HG02973 (cell line): ENCODE measurements around the gene FXYD7.
"Not testable (repeated sequence)": the region's sequence is repeated elsewhere in the genome, so short reads cannot be mapped to it uniquely, and the experiment has no call there.

Source experiments
- ATAC-seq: cut with Tn5 transposase; IDR thresholded peaks from one replicate; pipeline ENCODE4 v1.9.1; 2021; ENCODE audit warnings: moderate library complexity; ENCODE audit not compliant: unreplicated experiment

The FXYD7 gene, protein sequence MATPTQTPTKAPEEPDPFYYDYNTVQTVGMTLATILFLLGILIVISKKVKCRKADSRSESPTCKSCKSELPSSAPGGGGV

DNA sequence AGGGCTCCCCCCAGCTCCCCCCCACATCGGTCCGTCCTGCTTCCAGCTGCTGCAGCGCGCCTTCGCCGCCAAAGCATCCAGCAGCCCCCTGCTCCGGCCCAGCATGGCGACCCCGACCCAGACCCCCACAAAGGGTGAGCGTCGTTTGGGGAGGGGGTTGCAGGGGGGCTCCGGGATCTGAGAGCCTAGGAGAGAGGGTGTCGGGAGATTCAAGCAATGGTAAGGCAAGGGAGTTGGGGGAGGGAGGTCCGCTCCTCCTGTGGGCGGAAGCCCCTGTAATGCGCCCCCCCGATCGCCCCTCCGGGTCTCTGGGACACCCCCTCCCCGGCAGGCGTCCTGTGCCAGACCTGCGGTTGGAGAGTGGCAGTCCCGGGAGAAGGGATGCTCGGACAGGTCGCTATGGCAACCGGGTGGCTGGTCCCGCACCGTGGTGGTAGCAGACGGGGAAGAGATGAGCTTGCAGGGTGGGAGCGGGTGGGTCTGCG, at the start of gene FXYD7:
Gene FXYD7, plus strand, starts transcription at position 25 of the 485 bp plus-strand sequence. Its CDS starts 79 bp downstream, at position 104.
- ATAC-seq, result no peak

DNA sequence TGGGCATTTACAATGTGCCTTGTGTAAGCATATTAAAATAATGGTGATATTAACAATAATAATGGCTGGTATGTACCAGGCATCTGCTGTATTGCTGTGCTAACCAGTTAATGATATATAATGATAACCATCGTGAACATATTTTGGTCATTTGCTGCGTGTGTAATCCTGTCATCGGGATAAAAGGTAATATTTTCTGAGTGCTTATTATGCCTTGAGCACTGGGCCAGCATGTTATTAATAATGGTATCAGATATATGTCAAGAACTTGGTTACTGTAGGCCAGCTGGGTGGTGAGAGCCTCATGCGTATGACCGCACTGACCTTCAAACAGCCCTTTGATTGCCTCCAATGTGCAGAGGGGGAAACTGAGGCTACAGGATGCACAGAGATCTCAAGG, 49.6 kb upstream of the FXYD7 start:
- ATAC-seq, result no peak

DNA sequence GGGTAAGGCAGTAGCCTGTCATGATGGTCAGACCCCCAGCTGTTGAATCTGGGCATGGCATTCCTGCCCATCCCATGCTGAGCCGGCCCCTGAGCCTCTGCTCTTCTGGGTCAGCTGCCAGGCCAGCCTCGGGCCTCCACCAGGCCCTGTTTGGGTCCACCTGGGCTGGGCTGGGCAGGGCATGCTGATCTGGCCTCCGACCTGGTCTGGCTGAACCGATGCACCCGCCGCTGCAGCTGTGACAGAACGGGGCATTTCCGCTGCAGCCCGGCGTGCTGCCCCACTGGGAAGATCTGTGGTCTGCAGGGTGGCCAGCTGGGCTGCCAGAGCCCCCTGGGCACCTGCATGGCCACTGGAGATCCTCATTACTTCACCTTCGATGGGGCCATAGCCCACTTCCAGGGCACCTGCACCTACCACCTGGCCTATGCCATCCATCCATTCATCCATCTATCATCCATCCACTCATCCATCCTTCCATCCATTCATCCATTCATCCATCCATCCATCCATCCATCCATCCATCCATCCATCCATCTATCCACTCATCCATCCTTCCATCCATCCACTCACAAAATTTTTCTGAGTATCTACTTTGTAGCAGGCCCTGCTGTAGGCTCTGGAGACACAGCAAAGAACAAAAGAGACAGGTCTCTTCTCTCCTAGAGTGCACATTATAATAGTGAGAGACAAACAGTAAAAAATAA, 49.0 kb upstream of the FXYD7 start:
- no peak for ATAC-seq

DNA sequence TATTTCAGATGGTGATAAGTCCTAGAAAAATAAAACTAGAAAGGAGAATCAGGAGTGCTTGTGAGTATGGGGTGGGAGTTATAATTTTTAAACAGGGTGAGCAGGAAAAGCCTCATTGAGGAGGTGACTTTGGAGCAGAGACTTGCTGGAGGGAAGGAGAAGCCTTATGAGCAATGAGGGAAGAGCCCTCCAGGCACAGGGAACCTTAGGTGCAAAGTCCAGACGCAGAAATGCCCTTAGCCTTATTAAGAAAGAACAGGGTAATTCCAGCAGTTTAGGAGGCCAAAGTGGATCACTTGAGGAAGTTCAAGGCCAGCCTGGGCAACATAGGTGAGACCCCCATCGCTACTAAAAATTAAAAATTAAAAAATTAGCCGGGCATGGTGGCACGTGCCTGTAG, 48.4 kb upstream of the FXYD7 start:
- no peak for ATAC-seq

DNA sequence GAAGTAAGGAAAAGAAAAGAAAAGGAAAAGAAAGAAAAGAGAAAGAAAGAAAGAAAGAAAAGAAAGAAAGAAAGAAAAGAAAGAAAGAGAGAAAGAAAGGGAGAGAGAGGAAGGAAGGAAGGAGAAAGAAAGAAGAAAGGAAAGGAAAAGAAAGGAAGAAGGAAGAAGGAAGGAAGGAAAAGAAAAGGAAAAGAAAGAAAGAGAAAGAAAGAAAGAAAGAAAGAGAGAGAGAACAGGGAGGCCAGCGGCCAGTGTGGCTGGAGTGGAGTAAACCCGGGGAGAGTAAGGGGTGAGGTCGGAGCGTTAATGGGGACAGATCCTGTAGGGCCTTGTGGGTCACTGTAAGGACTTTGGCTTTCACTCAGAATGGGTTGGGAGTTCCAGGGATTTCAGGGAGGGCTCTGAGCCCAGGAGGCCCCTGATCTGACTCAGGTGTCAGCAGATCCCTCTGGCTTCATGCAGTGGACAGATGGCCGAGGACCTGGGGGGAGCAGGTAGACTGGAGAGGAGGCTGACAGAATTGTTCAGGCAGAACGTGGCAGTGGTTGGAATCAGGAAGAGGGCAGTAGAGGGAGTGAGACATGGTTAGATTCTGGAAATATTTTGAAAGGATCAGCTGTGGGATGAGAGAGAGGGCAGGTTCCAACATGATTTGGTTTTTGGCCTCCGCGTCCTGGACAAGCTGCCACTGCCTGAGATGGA, 47.2 kb upstream of the FXYD7 start:
- no peak for ATAC-seq

DNA sequence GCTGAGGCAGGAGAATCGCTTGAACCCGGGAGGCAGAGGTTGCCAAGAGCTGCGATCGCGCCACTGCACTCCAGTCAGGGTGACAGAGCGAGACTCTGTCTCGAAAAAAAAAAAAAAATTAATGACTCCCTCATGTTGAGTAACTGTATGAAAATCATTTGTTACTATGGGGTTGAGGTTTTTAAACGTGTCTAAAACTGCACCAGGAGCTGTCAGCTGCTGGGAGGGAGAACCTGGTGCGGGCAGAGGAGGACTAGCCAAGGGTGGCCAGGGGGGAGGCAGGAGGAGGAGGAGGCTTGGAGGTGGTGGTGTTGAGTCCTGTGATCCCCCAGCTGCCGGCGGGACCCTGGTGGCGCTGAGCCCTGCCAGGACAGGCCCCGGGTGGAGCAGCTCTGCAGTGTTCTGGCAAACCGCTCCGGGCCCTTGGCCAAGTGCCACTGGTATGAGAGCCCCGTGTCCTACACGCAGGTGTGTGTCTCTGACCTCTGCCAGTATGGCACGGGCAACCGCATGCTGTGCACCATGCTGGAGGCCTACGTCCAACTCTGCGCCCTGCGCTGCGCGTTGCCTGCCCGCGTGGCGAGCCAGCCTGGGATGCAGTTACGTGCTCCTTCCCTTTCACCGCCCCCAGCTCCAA, 44.5 kb upstream of the FXYD7 start:
- no peak for ATAC-seq

DNA sequence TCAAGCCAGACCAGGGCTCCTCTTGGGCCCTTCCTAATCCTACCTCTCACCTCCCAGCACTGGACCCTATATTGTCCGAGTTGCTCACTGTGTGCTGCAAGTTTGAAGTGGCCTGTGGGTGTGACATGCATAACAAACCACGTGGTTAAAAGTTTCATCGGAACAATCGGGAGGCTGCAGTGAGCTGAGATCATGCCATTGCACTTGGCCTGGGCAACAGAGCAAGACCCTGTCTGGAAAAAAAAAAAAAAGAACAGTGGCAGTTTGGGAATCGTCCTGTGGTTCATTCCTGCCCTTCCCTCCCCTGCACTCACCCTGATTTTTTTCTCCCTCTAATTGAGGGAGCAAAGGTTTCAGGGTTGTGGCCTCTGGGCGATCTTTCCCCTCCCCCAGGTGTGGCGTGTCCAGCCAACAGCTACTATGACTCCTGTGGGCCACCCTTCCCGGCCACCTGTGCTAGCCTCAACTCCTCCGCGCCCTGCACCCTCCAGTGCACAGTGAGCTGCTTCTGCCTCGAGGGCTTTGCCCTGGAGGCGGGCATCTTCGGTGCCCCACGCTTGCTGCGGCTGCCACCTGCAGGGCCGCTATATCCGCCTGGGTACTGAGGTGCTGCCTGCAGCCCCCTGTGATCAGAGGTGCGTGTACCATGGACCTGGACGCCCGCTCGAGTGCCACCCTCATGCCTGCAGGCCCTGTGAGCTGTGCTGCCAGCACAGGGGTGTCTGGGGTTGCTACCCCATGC, 43.7 kb upstream of the FXYD7 start:
- ATAC-seq, result no peak

DNA sequence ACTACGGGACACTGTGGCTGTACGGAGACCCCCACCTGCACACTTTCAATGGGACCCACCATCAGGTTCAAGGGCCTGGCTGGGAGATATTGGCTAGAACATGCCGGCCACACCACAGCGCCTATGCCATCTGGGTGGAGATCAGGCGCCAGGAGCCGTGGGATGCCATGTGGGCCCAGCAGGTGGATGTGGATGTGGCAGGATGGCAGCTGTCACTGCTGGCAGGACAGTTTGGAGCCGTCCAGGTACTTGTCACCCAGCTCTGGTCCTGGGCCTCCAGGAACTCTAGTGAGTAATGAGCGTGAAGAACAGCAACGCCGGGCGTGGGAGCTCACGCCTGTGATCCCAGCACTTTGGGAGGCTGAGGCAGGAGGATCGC, 43.2 kb upstream of the FXYD7 start:
- ATAC-seq, result no peak

DNA sequence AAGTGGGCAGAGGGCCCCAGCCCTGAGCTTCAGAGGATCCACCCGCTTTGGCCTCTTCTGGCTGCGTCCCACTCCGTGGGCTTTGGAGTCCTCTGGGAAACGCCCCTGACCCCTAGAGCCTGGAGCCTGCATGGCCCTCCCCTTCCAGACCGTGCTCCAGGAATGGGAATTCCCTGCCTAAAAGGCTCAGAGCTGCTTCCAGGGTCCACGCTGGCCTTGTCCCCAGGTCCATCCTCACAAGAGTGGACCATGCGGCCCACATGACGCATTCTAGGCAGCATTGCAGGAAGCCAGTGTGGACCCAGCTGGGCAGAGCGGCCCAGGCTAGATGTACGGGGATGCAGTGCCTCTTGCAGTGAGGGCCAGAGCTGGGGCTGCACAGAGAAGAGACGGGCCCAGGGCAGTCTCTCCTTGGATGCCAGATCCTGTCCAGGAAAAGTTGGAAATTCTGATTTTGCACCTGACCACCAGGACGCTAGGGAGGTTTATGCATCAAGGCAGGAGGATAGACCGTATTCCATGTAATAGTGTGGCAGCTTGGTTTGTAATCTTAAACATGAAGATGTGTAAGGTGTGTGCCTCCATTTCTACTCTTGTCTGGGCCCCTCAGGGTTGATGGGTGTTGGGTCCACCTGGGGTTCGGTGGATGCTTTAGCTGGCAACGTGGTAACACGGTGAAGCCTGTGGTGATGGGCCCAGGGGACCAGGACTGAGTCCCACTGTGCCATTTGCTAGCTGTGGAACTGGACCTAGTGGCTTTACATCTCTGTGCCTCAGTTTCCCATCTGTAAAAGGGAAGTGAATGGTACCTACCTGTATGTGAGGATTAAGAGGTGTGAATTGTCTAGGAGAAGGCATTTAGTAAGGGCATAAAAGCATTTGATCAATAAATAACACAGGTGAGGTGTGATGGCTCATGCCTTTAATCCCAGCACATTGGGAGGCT, 42.2 kb upstream of the FXYD7 start:
- ATAC-seq, result no peak

DNA sequence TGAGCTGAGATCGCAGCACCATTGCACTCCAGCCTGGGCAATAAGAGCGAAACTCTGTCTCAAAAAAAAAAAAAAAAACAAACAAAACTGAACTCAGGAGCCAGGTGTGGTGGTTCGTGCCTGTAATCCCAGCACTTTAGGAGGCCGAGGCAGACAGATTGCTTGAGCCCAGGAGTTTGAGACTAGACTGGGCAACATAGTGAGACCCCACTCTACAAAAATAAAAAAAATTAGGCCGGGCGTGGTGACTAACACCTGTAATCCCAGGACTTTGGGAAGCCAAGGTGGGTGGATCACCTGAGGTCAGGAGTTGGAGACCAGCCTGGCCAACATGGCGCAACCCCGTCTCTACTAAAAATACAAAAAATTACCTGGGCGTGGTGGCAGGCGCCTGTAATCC, 41.1 kb upstream of the FXYD7 start:
- not testable (repeated sequence) for ATAC-seq

DNA sequence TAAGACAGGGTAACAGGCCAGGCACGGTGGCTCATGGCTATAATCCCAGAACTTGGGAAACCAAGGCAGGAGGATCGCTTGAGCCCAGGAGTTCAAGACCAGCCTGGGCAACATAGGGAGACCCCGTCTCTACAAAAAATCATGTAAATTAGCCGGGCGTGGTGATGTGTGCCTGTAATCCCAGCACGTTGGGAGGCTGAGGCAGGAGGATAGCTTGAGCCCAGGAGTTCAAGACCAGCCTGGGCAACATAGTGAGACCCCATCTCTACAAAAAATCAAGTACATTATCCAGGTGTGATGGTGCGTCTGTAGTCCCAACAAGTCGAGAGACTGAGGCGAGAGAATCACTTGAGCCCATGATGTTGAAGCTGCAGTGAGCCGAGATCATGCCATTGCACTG, 39.4 kb upstream of the FXYD7 start:
- not testable (repeated sequence) for ATAC-seq

DNA sequence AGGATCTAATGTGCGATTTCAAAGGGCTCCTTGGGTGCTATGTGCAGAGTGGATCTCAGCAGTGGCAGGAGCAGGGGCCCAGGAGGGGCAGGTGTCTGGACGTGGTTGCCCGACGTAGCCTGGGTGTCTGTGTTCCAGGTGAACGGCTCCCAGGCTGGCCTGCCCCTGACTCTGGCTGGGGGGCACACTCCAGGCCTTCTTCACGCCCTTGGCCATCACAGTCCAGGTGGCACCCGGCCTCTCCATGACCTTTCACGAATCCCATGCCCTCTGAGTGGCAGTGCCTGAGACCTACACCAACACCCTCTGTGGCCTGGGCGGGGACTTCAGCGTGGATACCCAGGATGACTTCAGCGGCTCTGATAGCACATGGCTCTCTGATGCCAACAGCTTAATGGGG, 38.7 kb upstream of the FXYD7 start:
- ATAC-seq, result no peak

DNA sequence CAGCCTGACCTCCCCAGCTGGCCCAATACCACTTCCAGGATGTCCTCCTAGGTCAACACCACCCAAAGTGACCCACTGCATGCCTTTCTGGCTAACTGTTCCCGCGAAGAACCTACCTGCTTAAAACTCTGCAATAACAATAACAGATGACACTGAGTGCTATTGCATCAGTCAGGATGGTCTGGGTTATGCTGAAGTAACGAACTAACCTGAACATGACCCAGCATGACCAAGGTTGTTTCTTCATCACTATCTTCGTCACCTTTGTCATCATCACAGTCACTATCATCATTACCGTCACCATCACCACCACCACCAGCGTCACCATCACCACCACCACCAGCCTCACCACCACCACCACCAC, 38.0 kb upstream of the FXYD7 start:
- ATAC-seq, result no peak

DNA sequence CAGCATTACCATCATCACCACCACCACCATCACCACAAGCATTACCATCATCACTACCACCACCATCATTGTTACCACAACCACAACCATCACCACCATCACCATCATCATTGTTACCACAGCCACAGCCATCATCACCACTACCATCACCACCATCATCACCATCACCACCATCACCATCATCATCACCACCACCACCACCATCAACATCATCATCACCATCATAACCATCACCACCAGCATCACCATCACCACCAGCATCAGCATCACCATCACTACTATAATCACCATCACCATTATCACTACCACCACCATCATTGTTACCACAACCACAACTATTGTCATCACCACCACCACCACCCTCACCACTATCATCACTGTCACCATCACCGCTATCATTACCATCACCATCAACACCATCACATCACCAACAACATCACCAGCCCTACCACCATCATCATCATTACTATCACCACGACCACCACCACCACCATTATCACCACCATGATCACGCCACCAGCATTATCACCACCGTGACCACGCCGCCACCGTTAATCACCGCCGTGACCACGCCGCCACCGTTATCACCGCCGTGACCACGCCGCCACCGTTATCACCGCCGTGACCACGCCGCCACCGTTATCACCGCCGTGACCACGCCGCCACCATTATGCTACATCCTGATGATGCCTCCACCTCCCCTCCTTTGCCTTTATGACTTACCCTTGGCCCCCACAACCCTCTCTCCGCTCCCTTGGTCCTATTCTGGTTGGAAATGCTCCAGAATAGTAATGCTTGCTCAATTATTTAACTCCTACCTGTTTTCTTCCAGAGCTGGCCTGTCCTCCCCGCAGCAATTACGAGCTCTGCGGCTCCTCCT, 37.4 kb upstream of the FXYD7 start:
- no peak for ATAC-seq

DNA sequence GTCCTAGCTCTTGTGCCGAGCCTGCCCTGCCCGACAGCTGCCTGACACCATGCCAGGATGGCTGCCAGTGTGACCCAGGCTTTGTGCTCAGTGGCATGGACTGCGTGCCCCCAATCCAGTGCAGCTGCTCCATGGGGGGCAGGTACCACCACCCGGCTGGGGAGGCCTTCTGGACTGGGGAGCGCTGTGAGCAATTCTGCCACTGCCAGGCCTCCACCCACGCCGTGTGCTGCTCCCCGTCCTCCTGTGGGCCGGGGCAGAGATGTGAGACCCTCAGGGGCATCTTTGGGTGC, 36.8 kb upstream of the FXYD7 start:
- ATAC-seq, result no peak

DNA sequence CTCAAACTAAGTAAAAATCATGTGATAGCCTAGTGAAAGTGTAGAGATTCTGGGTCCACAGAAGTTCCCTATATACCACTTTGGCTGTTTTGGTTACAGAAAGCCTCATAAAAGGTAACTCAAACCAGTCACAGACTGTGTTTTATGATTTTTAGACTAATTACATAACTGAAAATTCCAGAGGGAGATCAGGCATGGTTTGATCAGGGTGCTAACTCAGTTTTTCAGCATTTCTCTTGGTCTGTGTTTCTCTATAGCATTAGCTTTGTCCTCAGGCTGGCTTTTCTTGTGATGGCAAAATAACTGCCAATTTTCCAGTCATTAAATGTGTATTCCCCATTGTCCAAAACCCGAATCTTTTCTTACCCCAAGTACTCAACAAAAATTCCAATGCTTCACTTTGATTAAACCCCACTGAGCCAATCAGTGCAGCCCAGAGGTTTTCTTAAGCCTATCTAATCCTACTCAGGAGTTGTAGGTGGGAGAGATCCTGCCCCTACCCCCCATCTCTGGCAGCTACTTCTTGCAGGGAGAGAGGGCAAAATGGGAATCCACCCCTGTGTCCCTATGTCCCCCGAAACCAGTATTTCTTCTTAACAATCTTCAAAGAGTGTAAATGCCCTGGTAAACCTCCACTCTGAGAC, 36.0 kb upstream of the FXYD7 start:
- no peak for ATAC-seq

DNA sequence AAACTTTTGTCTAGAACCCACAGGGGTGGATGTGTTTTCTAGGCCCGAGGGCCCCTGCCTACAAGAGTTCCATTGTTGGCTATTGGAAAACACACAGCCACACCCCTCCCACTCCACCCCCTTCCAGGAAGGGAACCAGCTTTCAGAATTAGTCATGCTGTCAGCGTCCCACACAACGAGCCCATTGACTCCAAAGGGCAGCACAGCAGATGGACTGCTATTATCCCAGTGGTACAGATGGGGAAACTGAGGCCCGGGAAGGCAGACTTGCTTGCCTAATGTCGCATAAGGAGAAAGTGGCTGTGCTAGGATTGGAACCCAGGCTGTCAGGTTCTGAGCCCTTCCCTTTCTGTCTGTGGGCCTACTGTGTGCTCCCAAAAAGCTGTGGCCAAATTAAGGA, 35.5 kb upstream of the FXYD7 start:
- ATAC-seq, result no peak

DNA sequence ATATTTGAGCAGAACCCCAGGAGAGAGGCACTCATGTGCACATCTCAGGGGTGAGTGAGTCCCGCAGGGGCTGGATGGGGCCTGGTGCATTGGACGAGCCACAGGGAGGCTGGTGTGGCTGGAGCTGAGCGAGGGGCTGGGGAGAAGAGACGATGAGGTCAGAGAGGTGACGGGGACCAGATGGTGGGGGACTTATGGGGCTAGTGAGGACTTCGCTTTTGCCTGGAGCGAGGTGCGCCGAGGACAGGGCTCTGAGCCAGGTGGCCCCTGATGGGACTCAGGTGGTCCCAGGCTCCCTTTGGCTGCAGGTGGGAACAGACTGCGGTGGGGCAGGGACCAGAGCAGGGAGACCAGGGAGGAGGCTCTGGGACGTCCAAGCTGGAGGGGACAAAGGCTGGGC, 34.3 kb upstream of the FXYD7 start:
- ATAC-seq, result no peak
